Measurements from ENCODE around the gene CHCHD1.
"Not testable (repeated sequence)": the region's sequence is repeated elsewhere in the genome, so short reads cannot be mapped to it uniquely, and the experiment has no call there.

CHCHD1 gene

GRCh38 chr10:73812657-73813056 lies 30.8 kb downstream of the CHCHD1 start:
- DNase-seq (ENCODE audit: low read depth in 2 of 2), result no peak

GRCh38 chr10:73813333-73813732 lies 31.5 kb downstream of the CHCHD1 start:
- DNase-seq (ENCODE audit: low read depth in 2 of 2), result no peak

- no peak for DNase-seq (ENCODE audit: low read depth in 2 of 2)
Measured at GRCh38 chr10:73814276-73814895, 32.5 kb downstream of the CHCHD1 start.

GRCh38 chr10:73814896-73815718 lies 33.3 kb downstream of the CHCHD1 start:
- DNase-seq (ENCODE audit: low read depth in 2 of 2), result no peak

- DNase-seq (ENCODE audit: low read depth in 2 of 2), result no peak
Measured at GRCh38 chr10:73815719-73816030, 33.8 kb downstream of the CHCHD1 start.

- no peak for DNase-seq (ENCODE audit: low read depth in 2 of 2)
Measured at GRCh38 chr10:73816917-73817729, 35.3 kb downstream of the CHCHD1 start.

GRCh38 chr10:73817826-73818225 lies 36.0 kb downstream of the CHCHD1 start:
- no peak for DNase-seq (ENCODE audit: low read depth in 2 of 2)

- DNase-seq (ENCODE audit: low read depth in 2 of 2), result no peak
Measured at GRCh38 chr10:73818402-73818801, 36.6 kb downstream of the CHCHD1 start.

GRCh38 chr10:73819081-73819480 lies 37.2 kb downstream of the CHCHD1 start:
- DNase-seq (ENCODE audit: low read depth in 2 of 2), result no peak

GRCh38 chr10:73819513-73820093 lies 37.8 kb downstream of the CHCHD1 start:
- DNase-seq (ENCODE audit: low read depth in 2 of 2), result no peak

- no peak for DNase-seq (ENCODE audit: low read depth in 2 of 2)
Measured at GRCh38 chr10:73823391-73823790, 41.5 kb downstream of the CHCHD1 start.

GRCh38 chr10:73824146-73824725 lies 42.4 kb downstream of the CHCHD1 start:
- no peak for DNase-seq (ENCODE audit: low read depth in 2 of 2)

- no peak for DNase-seq (ENCODE audit: low read depth in 2 of 2)
Measured at GRCh38 chr10:73827346-73828089, 45.7 kb downstream of the CHCHD1 start.

- no peak for DNase-seq (ENCODE audit: low read depth in 2 of 2)
Measured at GRCh38 chr10:73828161-73828560, 46.3 kb downstream of the CHCHD1 start.

- not testable (repeated sequence) for DNase-seq (ENCODE audit: low read depth in 2 of 2)
Measured at GRCh38 chr10:73829090-73829489, 47.2 kb downstream of the CHCHD1 start.
